Endodermal cell (in vitro differentiated cells): ENCODE results near the gene RNPEPL1. TPM values are rescaled to one million over a fixed set of nuclear protein-coding genes. Genes with fewer than 3 reads are reported as not detected.

Experiments used
- DNase-seq: peaks from one replicate; pipeline ENCODE4 v3.0.0-alpha.2; 2017
- H3K27ac ChIP-seq: 2 replicates; pipeline ENCODE4 v1.5.1; 2013; ENCODE audit warnings: mild to moderate bottlenecking, low read depth, low read length, moderate library complexity
- H3K27me3 ChIP-seq: 2 replicates; pipeline ENCODE4 v1.6.1; 2013; ENCODE audit warnings: mild to moderate bottlenecking, low read length, moderate library complexity; ENCODE audit not compliant: insufficient read depth, control insufficient read depth, poor library complexity, severe bottlenecking
- H3K36me3 ChIP-seq: 2 replicates; pipeline ENCODE4 v1.7.0; 2013; ENCODE audit warnings: mild to moderate bottlenecking, low read length, moderate library complexity; ENCODE audit not compliant: control insufficient read depth, insufficient read depth
- H3K4me1 ChIP-seq: one replicate; pipeline ENCODE4 v1.7.0; 2013; ENCODE audit warnings: low read length; ENCODE audit not compliant: control insufficient read depth, insufficient read depth
- H3K4me3 ChIP-seq: 2 replicates; pipeline ENCODE4 v1.5.1; 2013; ENCODE audit warnings: mild to moderate bottlenecking, low read length, moderate library complexity
- H3K9ac ChIP-seq: 2 replicates; pipeline ENCODE4 v1.6.1; 2013; ENCODE audit warnings: mild to moderate bottlenecking, low read length, moderate library complexity; ENCODE audit not compliant: poor library complexity, severe bottlenecking; ENCODE audit errors: extremely low read depth
- H3K9me3 ChIP-seq: 2 replicates; pipeline ENCODE4 v1.6.1; 2013; ENCODE audit warnings: mild to moderate bottlenecking, low read length, moderate library complexity; ENCODE audit not compliant: control insufficient read depth
- H3K27ac Mint-ChIP-seq: 2 replicates; pipeline ENCODE4 v1.8.0; 2020; ENCODE audit warnings: mixed read lengths
- H3K27me3 Mint-ChIP-seq: 2 replicates; pipeline ENCODE4 v1.8.0; 2021; ENCODE audit warnings: mild to moderate bottlenecking, mixed read lengths; ENCODE audit not compliant: insufficient read depth
- H3K36me3 Mint-ChIP-seq: 2 replicates; pipeline ENCODE4 v1.8.0; 2020; ENCODE audit warnings: low read depth, mixed read lengths
- H3K4me1 Mint-ChIP-seq: 2 replicates; pipeline ENCODE4 v1.8.0; 2020; ENCODE audit warnings: mixed read lengths
- H3K4me3 Mint-ChIP-seq: 2 replicates; pipeline ENCODE4 v1.8.0; 2020; ENCODE audit warnings: mild to moderate bottlenecking, moderate library complexity, mixed read lengths
- H3K9me3 Mint-ChIP-seq: 2 replicates; pipeline ENCODE4 v1.8.0; 2020; ENCODE audit warnings: mild to moderate bottlenecking, mixed read lengths
- WGBS, 2 experiments: methylation state at CpG; one replicate each; pipeline versions ENCODE4 v1.1.5 to v1.1.7; 2013; ENCODE audit warnings: missing lambda C conversion rate in 2 of 2, mixed read lengths in 1 of 2; ENCODE audit not compliant: insufficient coverage in 1 of 2, insufficient read length in 1 of 2; 5-methylcytosine and 5-hydroxymethylcytosine counted together
- total RNA-seq, 2 donors: library from RNA; stranded (reverse); fragmentation: NEBNext Ultra II Directional in 1 of 2; extraction: Animal tissue kit (Norgen Biotek cat#: 25700) in 1 of 2; gene quantifications; 2 replicates in 1 of 2; 3 replicates in 1 of 2; pipeline ENCODE4 v1.2.1, GENCODE V29; 2021
- TF ChIP-seq, protein P1 (sequence below): fragments of 200-600 bp; sonication (generic); conservative IDR thresholded peaks from 2 replicates; pipeline ENCODE4 v1.5.0; 2021; ENCODE audit warnings: antibody characterized with exemption, mild to moderate bottlenecking

The RNPEPL1 gene
- total RNA-seq, 2 donors from 2014 or later = 38.4 to 52.4 TPM

DNA sequence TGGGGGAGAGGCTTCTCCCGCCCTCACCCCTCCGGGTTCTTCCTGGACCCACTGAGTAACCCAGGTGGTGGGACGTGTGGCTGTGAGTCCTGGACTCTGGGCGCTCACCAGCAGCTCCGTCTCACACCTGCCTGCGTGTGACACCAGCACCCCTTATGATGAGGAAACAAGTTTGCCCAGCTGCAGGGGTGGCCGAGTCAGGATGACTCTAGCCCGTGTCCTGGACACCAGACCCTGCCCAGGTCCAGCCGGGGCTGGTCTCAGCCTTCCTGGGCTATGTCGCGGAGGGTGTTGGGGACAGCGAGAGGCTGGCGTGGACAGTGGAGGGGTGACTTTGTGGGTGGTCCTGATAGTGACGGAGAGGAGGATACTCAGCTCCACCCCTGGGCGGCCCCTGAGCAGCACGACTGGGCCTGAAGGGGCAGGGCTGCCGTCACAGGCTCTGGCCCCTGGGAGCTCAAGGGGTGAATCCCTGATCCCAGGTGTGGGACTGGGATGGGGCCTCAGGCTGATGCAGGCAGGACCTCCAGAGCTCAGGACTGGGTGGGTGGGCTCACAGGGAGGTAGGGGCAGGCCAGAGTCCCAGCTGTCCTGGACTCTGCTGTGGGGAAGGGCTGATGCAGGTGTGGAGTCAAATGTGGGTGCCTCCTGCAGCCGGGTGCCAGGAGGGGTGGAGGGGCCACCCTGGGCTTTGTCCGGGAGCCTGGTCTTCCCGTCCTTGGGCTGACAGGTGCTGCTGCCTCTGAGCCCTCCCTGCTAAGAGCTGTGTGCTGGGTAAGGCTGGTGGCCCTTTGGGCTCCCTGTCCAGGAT is 60.7 kb downstream of the RNPEPL1 start:
- Mint-ChIP-seq H3K36me3 (no peaks in the 10 kb centered on the region), H3K4me3 (no peak overlapping the region), H3K4me1 (peaks cover 3% of the 10 kb centered on the region), H3K9me3 (peaks cover 20% of the 10 kb centered on the region), H3K27me3 (peaks cover 3% of the 10 kb centered on the region), H3K27ac (no peak overlapping the region)
- Histone ChIP-seq H3K27me3 (no peaks in the 10 kb centered on the region), H3K4me3 (no peak overlapping the region), H3K4me1 (no peaks in the 10 kb centered on the region), H3K9me3 (peaks cover 16% of the 10 kb centered on the region), H3K27ac (no peak overlapping the region), H3K36me3 (no peaks in the 10 kb centered on the region), H3K9ac (no peak overlapping the region)
- WGBS, 2 experiments = 80 to 87% methylated on average over 10 to 20 of the region's 20 CpGs
- TF ChIP-seq, protein P1, sequence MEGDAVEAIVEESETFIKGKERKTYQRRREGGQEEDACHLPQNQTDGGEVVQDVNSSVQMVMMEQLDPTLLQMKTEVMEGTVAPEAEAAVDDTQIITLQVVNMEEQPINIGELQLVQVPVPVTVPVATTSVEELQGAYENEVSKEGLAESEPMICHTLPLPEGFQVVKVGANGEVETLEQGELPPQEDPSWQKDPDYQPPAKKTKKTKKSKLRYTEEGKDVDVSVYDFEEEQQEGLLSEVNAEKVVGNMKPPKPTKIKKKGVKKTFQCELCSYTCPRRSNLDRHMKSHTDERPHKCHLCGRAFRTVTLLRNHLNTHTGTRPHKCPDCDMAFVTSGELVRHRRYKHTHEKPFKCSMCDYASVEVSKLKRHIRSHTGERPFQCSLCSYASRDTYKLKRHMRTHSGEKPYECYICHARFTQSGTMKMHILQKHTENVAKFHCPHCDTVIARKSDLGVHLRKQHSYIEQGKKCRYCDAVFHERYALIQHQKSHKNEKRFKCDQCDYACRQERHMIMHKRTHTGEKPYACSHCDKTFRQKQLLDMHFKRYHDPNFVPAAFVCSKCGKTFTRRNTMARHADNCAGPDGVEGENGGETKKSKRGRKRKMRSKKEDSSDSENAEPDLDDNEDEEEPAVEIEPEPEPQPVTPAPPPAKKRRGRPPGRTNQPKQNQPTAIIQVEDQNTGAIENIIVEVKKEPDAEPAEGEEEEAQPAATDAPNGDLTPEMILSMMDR = no peak
- DNase-seq = peak; percentile 42

DNA sequence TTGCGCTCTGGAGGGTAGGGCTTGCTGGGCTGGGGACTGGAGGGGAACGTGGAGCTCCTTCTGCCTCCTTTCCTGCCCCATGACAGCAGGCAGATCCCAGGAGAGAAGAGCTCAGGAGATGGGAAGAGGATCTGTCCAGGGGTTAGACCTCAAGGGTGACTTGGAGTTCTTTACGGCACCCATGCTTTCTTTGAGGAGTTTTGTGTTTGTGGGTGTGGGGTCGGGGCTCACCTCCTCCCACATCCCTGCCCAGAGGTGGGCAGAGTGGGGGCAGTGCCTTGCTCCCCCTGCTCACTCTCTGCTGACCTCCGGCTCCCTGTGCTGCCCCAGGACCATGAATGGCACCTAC is 61.3 kb downstream of the RNPEPL1 start:
- Mint-ChIP-seq H3K27me3 (peaks cover 3% of the 10 kb centered on the region), H3K36me3 (no peaks in the 10 kb centered on the region), H3K27ac (no peak overlapping the region), H3K9me3 (peaks cover 26% of the 10 kb centered on the region), H3K4me1 (peaks cover 3% of the 10 kb centered on the region), H3K4me3 (no peak overlapping the region)
- no peaks in the 10 kb centered on the region for H3K27me3 ChIP-seq
- no peaks in the 10 kb centered on the region for H3K36me3 ChIP-seq
- no peak overlapping the region for H3K9ac ChIP-seq
- WGBS, 2 experiments = 83 to 93% methylated on average over 2 to 5 of the region's 5 CpGs
- H3K4me1 ChIP-seq = no peaks in the 10 kb centered on the region
- TF ChIP-seq, protein P1 = no peak
- DNase-seq = no peak
- no peak overlapping the region for H3K27ac ChIP-seq
- peaks cover 22% of the 10 kb centered on the region for H3K9me3 ChIP-seq
- no peak overlapping the region for H3K4me3 ChIP-seq

GRCh38 chr2:240629968-240630770 is 61.9 kb downstream of the RNPEPL1 start:
- H3K4me1 ChIP-seq = no peaks in the 10 kb centered on the region
- H3K27me3 ChIP-seq = no peaks in the 10 kb centered on the region
- no peaks in the 10 kb centered on the region for H3K36me3 ChIP-seq
- 93 to 94% methylated on average over 40 to 50 of the region's 50 CpGs for WGBS, 2 experiments
- H3K4me1 Mint-ChIP-seq = peaks cover 3% of the 10 kb centered on the region
- H3K4me3 ChIP-seq = no peak overlapping the region
- H3K36me3 Mint-ChIP-seq = no peaks in the 10 kb centered on the region
- H3K27me3 Mint-ChIP-seq = peaks cover 3% of the 10 kb centered on the region
- no peak overlapping the region for H3K27ac ChIP-seq
- peaks cover 23% of the 10 kb centered on the region for H3K9me3 ChIP-seq
- no peak overlapping the region for H3K9ac ChIP-seq
- no peak overlapping the region for H3K27ac Mint-ChIP-seq
- no peak overlapping the region for H3K4me3 Mint-ChIP-seq
- TF ChIP-seq, protein P1 = no peak
- peak; percentile 28 for DNase-seq
- H3K9me3 Mint-ChIP-seq = peaks cover 32% of the 10 kb centered on the region

Other genes starting within 250 kb of the RNPEPL1 start
- gene GPC1, start 132.8 kb upstream of the RNPEPL1 start, total RNA-seq = 10 to 100 TPM; 37.8 to 69.7 TPM
- gene ANKMY1, start 10.5 kb upstream of the RNPEPL1 start, total RNA-seq = 10 to 100 TPM in 1 of 2 donors, 1 to 10 TPM in 1; 7.4 to 13.3 TPM
- gene DUSP28, start 8.1 kb upstream of the RNPEPL1 start, total RNA-seq = 1 to 10 TPM; 1.4 to 2.8 TPM
- 10 to 100 TPM; 58.9 to 61.9 TPM for gene CAPN10, start 18.2 kb downstream of the RNPEPL1 start, total RNA-seq
- under 1 TPM; 0.55 to 0.71 TPM for gene GPR35, start 57.0 kb downstream of the RNPEPL1 start, total RNA-seq
- not detected for gene AQP12B, start 114.4 kb downstream of the RNPEPL1 start, total RNA-seq
- not detected for gene AQP12A, start 123.4 kb downstream of the RNPEPL1 start, total RNA-seq